CD4-positive, alpha-beta T cell treated with Interleukin-4 for 4 hours (primary cell): Measurements from ENCODE around the gene JAZF1.
A peak's percentile ranks its signal among the peaks of the same experiment; 100 is the strongest.

ENCODE experiments used
- DNase-seq: peaks from one replicate; pipeline ENCODE4 v3.0.0-alpha.2; 2020

JAZF1 gene

DNA sequence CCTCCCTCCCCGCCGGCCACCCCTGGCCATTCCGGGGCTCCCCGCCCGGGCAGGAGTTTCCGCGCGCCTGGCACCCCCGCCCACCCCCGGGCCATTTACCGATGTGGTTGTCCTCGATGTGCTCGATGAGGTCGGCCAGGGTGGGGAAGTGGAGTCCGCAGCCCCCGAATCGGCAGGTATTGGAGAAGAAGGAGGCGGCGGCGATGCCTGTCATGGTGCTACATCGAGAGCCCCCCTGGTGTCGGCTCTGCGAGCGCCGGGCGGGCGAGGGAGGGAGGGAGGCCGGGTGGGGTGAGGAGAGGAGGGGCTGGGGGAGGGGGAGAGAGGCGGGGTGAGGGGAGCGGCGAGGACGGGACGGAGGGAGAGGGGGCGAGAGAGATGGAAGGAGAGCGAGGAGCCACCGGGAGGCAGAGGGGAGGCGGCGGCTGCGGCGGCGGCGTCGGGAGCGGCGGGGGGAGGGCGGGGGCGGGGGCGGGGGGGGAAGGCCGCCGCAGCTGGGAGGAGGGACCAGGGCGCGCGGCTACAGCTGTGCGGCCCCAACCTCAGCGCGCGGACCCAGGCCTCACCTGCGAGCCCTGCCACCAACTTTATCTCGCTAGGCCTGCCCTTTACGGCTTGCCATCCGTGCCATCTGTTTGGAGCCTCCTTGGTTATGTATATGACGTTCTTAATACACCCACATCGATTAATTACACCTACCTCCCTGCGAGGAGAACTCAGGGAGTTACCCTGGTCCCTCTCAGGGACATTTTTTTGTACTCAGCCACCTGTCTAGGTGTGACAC lies at the start of gene JAZF1:
JAZF1 (minus strand) TSS at position 432 of the 784 bp plus-strand sequence.
- peak; percentile 54 for DNase-seq

GRCh38 chr7:28230261-28230660 lies 49.7 kb upstream of the JAZF1 start:
- no peak for DNase-seq

GRCh38 chr7:28228396-28228795 lies 47.8 kb upstream of the JAZF1 start:
- DNase-seq: no peak

DNA sequence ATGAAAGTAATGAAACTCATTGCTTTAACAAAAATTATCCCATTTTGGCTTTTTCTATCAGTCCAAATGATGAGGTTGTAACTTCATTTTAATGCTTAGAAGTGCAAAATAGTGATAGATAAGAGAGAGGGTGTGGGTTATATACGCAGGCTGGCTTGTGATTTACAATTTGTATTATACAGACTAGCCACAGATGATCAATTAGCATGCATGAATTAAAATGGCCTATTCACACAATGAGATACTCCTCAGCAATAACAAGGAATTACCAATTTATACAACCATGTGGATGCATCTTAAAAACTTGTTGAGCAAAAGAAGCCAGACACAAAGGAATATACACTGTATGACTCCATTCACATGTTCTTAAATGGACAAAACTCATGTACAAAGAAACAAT lies 45.4 kb upstream of the JAZF1 start:
- DNase-seq: no peak

DNA sequence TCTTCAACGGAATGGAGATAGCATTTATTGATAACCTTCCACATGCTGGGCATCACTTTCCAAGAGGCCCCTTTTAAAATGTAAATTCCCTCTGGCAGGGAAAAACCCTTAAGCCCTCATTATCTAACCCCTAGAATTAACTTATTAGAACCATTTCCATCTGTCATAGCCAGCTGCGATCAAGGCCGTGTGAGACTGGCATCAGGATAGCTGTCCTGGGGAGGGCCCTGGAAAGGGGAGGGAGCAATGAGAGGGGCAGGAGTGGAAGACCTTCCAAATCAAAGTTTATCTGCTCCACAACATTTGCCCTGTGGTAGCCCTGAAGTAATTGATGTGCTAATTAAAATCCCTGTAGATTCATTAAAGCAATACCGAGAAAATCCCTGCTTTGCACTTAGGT lies 45.0 kb upstream of the JAZF1 start:
- DNase-seq: no peak

DNA sequence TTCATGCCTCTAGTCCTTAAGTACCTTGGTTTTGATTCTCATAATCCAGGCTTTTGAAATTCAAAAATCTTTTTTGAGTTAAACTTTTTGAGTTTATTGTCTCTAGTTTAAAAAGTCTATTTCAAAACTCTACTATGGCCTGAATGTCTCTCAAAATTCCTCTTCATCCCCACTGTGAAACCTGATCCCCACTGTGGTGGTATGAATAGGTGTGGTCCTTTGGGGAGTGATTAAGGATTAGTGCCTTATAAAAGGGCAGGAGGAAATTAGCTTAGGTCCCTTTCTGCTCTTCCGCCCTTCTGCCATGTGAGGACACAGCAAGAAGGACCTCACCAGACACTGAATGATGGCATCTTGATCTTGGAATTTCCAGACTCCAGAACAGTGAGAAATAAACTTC lies 44.1 kb upstream of the JAZF1 start:
- no peak for DNase-seq

DNA sequence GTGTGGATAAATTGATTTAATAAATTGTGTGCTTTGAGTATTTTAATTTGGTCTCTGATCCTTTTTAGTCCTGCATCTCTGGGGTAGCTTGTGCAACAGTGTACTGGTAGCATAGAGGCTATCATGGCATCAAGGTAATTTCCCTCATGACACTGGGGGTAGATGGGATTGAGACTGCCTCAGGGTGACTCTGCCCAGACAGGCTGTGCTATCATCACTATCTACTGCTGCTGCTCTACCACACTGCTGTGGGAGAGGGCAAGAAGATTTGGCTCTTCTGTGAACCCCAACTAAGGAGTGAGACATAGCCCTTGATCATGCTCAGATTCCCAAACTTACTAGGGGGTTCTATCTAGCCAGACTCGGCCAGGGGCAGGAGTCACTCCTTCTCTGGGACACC lies 43.6 kb upstream of the JAZF1 start:
- DNase-seq: no peak

DNA sequence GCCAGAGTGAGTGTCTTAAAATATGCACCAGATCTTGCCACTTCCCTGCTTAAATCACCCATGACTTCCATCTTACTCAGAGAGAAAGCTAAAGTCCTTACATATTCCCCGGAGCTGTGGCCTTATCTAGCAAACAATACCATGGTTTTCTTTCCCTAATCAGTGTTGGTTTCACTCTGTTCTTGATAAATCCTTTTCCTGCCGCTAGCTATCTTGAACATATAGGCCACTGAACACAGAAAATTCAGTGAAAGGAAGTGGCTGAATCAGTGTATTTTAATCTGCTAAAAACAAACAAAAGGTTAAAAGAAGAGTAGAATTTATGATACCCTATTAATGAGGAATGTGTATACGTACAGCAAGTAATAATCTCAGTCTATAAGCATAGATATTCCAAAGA lies 42.0 kb upstream of the JAZF1 start:
- DNase-seq: no peak

DNA sequence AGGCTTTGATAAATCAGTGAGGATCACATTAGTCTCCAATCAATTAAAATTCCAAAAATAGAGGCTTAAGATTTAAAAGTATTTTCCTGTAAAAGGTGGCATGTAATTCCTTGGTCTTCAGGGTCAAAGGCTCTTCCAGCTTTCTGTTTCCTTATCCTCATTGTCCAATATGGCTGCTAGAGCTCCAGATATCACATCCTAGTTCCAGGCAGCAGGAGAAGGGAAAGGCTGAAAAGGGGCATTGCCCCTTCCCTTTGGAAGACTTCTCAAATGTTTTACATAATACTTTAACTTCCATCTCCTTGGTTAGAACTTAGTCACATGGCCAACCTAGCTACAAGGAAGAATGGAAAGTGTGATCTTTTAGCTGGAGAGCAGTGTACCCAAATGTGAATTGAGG lies 39.2 kb upstream of the JAZF1 start:
- no peak for DNase-seq

- no peak for DNase-seq
Observed at GRCh38 chr7:28217143-28217542, 36.5 kb upstream of the JAZF1 start.

GRCh38 chr7:28211006-28211405 lies 30.4 kb upstream of the JAZF1 start:
- no peak for DNase-seq

DNA sequence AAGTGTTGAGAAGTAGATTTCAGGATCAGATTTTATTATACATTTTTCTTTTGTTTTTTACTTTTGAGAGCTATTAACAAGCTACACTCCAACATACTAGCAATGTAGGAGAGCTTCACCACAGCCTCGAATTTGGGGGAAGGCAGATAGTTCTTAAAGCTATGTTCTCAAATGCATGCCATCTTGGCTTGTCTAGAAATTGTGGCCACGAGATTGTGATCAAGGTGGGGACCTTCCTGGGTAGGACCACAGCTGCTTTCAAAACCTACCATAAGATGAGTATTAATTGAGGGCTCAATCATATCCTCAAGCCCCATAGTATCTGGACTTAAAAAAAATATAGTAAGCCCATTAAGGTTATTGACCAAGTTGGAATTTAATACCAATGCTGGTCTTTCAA lies 27.9 kb upstream of the JAZF1 start:
- DNase-seq: no peak

- peak; percentile 20 for DNase-seq
Observed at GRCh38 chr7:28207486-28208158, 27.0 kb upstream of the JAZF1 start.

GRCh38 chr7:28205506-28205905 lies 24.9 kb upstream of the JAZF1 start:
- no peak for DNase-seq

GRCh38 chr7:28203508-28204240 lies 23.1 kb upstream of the JAZF1 start:
- peak; percentile 26 for DNase-seq

DNA sequence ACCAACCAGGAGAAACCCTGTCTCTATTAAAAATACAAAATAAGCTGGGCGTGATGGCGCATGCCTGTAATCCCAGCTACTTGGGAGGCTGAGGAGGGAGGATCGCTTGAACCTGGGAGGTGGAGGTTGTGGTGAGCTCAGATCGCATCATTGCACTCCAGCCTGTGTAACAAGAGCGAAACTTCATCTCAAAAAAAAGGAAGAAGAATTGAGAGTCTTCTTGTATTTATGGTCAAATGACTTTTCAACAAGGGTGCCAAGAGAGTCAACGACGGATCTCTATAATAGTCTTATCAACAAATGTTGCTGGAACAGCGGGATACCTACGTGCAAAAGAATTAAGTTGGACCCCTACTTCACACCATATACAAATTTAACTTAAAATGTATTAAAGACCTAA lies 21.6 kb upstream of the JAZF1 start:
- DNase-seq: no peak

DNA sequence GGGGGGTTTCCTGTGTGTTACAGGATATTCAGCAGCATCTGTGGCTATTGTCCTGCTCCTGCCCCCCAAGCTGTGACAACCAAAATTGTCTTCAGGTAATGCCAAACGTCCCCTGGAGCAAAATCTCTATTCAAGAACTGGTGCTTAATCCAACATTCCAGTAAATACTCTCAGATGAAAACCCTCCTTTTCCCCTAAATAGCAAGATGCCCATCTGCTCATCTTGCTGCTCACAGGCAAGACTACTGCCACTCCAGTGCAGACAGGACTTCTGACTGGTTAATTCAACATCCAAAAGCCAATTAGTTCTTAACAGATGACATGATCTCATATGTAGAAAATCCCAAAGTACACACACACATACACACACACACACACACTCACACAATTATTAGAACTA lies 20.5 kb upstream of the JAZF1 start:
- DNase-seq: no peak

- no peak for DNase-seq
Observed at GRCh38 chr7:28200598-28200997, 20.0 kb upstream of the JAZF1 start.

DNA sequence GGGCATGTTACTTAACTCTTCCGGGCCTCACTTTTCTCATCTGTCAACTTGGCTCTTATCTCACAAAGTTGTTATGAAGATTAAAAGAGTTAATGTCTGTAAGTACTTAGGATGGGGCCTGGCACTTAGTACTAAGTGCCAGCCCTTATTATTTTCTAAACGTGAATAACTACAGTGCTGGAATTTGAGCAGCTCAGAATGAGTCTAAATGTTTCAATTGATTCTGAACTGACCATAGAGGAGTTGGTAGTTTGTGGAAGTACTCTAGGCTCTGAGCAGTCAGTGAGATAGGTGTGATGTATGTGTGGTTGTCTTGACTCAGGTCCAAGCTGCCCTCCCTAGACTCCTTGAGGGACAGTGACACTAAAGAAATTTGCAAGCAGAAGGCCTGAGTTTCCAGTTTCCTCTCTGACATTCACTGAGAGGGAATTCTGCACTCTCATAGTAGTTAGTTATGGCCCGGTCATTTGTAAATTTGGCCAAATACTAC lies 18.5 kb upstream of the JAZF1 start:
- no peak for DNase-seq

- DNase-seq: no peak
Observed at GRCh38 chr7:28195910-28196620, 15.5 kb upstream of the JAZF1 start.

GRCh38 chr7:28192786-28193585 lies 12.4 kb upstream of the JAZF1 start:
- no peak for DNase-seq

DNA sequence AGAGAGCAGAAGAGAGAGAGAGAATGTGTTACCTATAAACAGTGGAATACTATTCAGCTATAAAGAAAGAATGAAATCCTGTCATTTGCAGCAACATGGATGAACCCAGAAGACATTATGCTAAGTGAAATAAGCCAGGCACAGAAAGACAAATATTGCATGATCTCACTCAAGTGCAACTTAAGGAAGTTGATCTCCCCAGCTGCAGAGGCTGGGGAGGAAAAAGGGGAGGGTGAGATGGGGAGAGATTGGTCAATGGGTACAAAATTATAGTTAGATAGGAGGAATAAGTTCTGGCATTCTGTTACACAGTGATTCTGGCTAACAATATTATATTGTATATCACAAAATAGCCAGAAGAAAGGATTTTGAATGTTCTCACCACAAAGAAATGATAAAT lies 11.2 kb upstream of the JAZF1 start:
- no peak for DNase-seq
